Body of pancreas (tissue), 4 donors: Measurements from ENCODE around the gene DTNB. TPM values are rescaled to one million over a fixed set of nuclear protein-coding genes. Genes with fewer than 3 reads are reported as not detected.

Experiments
- ATAC-seq: fragments of 150-250 bp; one replicate; pipeline ENCODE4 v1.9.1; 2016
- DNase-seq, 4 donors: peaks; one replicate each; pipeline ENCODE4 v3.0.0-alpha.2; 2019
- H3K27ac ChIP-seq, 4 donors: fragments of 200-600 bp; sonication (generic); 1 replicate in 3 of 4; 2 replicates in 1 of 4; pipeline versions ENCODE4 v1.5.1 to v1.6.1; 2016 to 2019; ENCODE audit warnings: mild to moderate bottlenecking in 1 of 4, mixed read lengths in 1 of 4, moderate library complexity in 1 of 4
- H3K27me3 ChIP-seq, 2 donors: fragments of 200-600 bp; sonication (generic); one replicate each; pipeline ENCODE4 v1.6.0; 2016; ENCODE audit warnings: mild to moderate bottlenecking in 1 of 2
- H3K36me3 ChIP-seq, 2 donors: fragments of 200-600 bp; sonication (generic); replicated peaks in 1 of 2; 2 replicates each; pipeline ENCODE4 v1.5.1; 2016; ENCODE audit warnings: low read depth in 2 of 2; ENCODE audit not compliant: insufficient read depth in 1 of 2
- H3K4me1 ChIP-seq: fragments of 200-600 bp; sonication (generic); one replicate; pipeline ENCODE4 v1.6.0; 2016
- H3K4me3 ChIP-seq, 2 donors: fragments of 200-600 bp; sonication (generic); 1 replicate in 1 of 2; 2 replicates in 1 of 2; pipeline ENCODE4 v1.5.1; 2016 to 2019
- H3K9me3 ChIP-seq, 3 donors: fragments of 200-600 bp; sonication (generic); 1 replicate in 2 of 3; 2 replicates in 1 of 3; pipeline ENCODE4 v1.5.1; 2016
- POLR2A ChIP-seq, 3 donors: fragments of 450-650 bp; IDR thresholded peaks; one replicate each; pipeline ENCODE4 v1.6.1; 2016; ENCODE audit warnings: antibody characterized with exemption in 3 of 3, mild to moderate bottlenecking in 2 of 3
- WGBS, 2 donors: methylation state at CpG; one replicate each; pipeline ENCODE4 v1.1.5; 2017; 5-methylcytosine and 5-hydroxymethylcytosine counted together
- intact Hi-C: fragments of 100-400 bp; cut with DNase I; formaldehyde crosslinking; loops from one replicate; pipeline ENCODE4 v1.15.1; 2023
- total RNA-seq, 2 donors: library from RNA; depleted of rRNA; stranded (reverse); fragments of >200 nt; gene quantifications; one replicate each; pipeline ENCODE4 v1.1.0, GENCODE V29; 2016
- TF ChIP-seq, protein P1 (sequence below), 7 experiments: fragments of 450-650 bp in 4 of 7; fragments of 200-600 bp in 3 of 7; sonication (generic) in 3 of 7; IDR thresholded peaks; one replicate each; pipeline ENCODE4 v1.5.1; 2016 to 2019; ENCODE audit warnings: antibody characterized with exemption in 7 of 7

Gene DTNB
- total RNA-seq, 2 donors from 2014 or later: 17.8 to 22.6 TPM

GRCh38 chr2:25546852-25547251 is 126.5 kb downstream of the DTNB start:
- Histone ChIP-seq H3K4me1 (no peaks in the 10 kb centered on the region), H3K9me3 (no peaks in the 10 kb centered on the region), H3K4me3 (no peak overlapping the region), H3K27me3 (no peaks in the 10 kb centered on the region), H3K27ac (no peak overlapping the region), H3K36me3 (no peaks in the 10 kb centered on the region)
- ATAC-seq: no peak
- no peak for TF ChIP-seq POLR2A (IDR thresholded peaks at IDR 0.05)
- TF ChIP-seq, protein P1, sequence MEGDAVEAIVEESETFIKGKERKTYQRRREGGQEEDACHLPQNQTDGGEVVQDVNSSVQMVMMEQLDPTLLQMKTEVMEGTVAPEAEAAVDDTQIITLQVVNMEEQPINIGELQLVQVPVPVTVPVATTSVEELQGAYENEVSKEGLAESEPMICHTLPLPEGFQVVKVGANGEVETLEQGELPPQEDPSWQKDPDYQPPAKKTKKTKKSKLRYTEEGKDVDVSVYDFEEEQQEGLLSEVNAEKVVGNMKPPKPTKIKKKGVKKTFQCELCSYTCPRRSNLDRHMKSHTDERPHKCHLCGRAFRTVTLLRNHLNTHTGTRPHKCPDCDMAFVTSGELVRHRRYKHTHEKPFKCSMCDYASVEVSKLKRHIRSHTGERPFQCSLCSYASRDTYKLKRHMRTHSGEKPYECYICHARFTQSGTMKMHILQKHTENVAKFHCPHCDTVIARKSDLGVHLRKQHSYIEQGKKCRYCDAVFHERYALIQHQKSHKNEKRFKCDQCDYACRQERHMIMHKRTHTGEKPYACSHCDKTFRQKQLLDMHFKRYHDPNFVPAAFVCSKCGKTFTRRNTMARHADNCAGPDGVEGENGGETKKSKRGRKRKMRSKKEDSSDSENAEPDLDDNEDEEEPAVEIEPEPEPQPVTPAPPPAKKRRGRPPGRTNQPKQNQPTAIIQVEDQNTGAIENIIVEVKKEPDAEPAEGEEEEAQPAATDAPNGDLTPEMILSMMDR (IDR thresholded peaks at IDR 0.05): no peak
- 94 to 100% methylated on average over 3 of the region's 3 CpGs for WGBS, 2 donors
- intact Hi-C loops: no loop called here
- DNase-seq: no peak

- ATAC-seq: no peak
- Histone ChIP-seq H3K27me3 (no peaks in the 10 kb centered on the region), H3K9me3 (no peaks in the 10 kb centered on the region), H3K4me1 (no peaks in the 10 kb centered on the region), H3K27ac (no peak overlapping the region), H3K36me3 (no peaks in the 10 kb centered on the region), H3K4me3 (no peak overlapping the region)
- no peak for DNase-seq
- 97 to 100% methylated on average over 3 to 4 of the region's 4 CpGs for WGBS, 2 donors
- intact Hi-C loops: no loop called here
- TF ChIP-seq, protein P1 (IDR thresholded peaks at IDR 0.05): no peak
- no peak for TF ChIP-seq POLR2A (IDR thresholded peaks at IDR 0.05)
Measured at GRCh38 chr2:25545899-25546298, 127.5 kb downstream of the DTNB start.

GRCh38 chr2:25544445-25544844 is 128.9 kb downstream of the DTNB start:
- intact Hi-C loops: no loop called here
- Histone ChIP-seq H3K4me3 (no peak overlapping the region), H3K27me3 (no peaks in the 10 kb centered on the region), H3K36me3 (no peaks in the 10 kb centered on the region), H3K9me3 (no peaks in the 10 kb centered on the region), H3K27ac (no peak overlapping the region), H3K4me1 (no peaks in the 10 kb centered on the region)
- no peak for ATAC-seq
- no peak for DNase-seq
- TF ChIP-seq, protein P1 (IDR thresholded peaks at IDR 0.05): no peak
- TF ChIP-seq POLR2A (IDR thresholded peaks at IDR 0.05): no peak

DNA sequence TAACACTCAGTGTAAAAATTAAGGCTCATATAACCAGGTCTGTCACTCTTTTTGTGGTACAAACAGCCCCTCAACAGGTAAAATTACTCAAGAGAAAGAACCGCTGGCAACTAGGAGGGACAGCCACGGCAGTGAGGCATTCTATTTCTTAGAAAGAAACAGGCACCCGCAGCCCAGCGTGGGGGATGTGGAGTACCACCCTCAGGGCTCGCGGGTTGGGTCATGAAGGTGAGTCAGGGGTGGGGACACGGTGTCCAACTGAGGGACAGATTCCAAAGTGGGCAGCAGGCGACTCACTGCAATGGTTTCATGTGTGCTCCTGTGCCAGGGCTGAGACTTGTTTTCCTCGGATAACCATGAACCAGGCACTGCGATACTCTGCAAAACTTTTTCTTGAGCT is 129.4 kb downstream of the DTNB start:
- DNase-seq (no peak), ATAC-seq (no peak)
- no peak for TF ChIP-seq POLR2A (IDR thresholded peaks at IDR 0.05)
- TF ChIP-seq, protein P1 (IDR thresholded peaks at IDR 0.05): no peak
- WGBS, 2 donors: 93% methylated on average over 9 to 10 of the region's 10 CpGs
- H3K9me3 ChIP-seq: no peaks in the 10 kb centered on the region
- H3K36me3 ChIP-seq: no peaks in the 10 kb centered on the region
- H3K4me3 ChIP-seq: no peak overlapping the region
- no peaks in the 10 kb centered on the region for H3K27me3 ChIP-seq
- intact Hi-C loops: no loop called here
- no peaks in the 10 kb centered on the region for H3K4me1 ChIP-seq
- H3K27ac ChIP-seq: no peak overlapping the region

DNA sequence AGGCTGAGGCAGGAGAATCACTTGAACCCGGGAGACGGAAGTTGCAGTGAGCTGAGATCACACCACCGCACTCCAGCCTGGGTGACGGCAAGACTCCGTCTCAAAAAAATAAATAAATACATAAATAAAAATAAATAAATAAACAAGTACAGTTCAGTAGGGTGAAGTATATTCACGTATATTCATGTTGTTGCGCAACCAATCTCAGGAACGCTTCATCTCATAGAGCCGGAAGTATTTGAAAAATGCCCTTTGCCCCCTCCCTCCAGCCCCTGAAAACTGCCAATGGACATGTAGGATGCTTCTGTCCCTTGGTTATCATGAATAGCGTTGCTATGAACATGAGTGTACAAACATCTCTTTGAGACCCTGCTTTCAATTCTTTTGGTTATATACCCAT is 132.0 kb downstream of the DTNB start:
- 92 to 94% methylated on average over 10 of the region's 10 CpGs for WGBS, 2 donors
- no peak overlapping the region for H3K4me3 ChIP-seq
- H3K36me3 ChIP-seq: no peaks in the 10 kb centered on the region
- intact Hi-C loops: no loop called here
- no peaks in the 10 kb centered on the region for H3K9me3 ChIP-seq
- no peaks in the 10 kb centered on the region for H3K4me1 ChIP-seq
- no peak overlapping the region for H3K27ac ChIP-seq
- TF ChIP-seq POLR2A (IDR thresholded peaks at IDR 0.05): no peak
- TF ChIP-seq, protein P1 (IDR thresholded peaks at IDR 0.05): no peak
- no peak for DNase-seq
- no peak for ATAC-seq
- H3K27me3 ChIP-seq: no peaks in the 10 kb centered on the region
